ENCODE data around the gene TLE6. TPM values are rescaled to one million over a fixed set of nuclear protein-coding genes. Genes with fewer than 3 reads are reported as not detected.
A peak's percentile ranks its signal among the peaks of the same experiment; 100 is the strongest.

Gene TLE6
- total and polyA plus RNA-seq, 2 of the 13 experiments (the other 11 are each of a cell fraction or from before 2014, with no cell fraction given) = 0.24 to 5.5 TPM

DNA sequence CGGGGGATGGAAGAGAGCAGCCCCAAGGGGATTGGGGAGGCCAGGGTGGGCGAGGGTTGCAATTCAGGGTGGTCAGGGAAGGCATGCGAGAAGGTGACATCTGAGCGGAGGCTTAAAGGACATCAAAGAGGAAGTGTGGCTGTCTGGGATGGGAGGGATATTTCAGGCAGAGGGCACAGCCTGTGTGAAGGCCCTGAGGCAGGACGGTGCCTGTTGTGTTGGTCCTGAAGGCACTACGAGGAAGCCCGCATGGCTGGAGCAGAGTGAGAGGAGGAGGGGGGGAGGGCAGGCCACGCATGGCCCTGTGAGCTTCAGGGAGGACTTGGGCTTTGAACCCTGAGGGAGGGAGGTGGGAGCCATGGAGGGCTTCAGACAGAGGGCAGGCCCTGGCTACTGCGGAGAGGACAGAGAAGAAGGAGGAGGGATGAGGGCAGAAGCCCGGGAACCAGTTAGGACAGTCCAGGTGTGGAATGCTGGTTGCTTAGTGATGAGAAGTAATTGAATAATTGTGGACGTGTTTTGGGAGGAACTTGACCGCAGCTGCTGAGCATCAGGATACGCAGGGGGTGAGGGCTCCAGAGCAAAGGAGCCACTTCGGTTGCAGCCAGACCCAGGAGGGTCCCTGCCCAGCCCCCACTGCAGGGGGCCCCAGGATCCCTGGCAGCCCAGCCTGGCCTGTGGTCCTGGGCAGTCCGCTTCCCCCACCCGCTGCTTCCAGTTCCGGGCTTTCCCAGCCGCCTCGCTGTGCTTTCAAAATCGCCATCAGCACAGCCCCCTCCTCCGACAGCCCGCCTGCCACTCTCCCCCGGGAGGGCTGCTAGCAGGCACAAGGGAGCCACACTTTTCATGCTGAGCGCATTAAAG, 6.2 kb downstream of the TLE6 start (continued):
- TF ChIP-seq, protein P1, sequence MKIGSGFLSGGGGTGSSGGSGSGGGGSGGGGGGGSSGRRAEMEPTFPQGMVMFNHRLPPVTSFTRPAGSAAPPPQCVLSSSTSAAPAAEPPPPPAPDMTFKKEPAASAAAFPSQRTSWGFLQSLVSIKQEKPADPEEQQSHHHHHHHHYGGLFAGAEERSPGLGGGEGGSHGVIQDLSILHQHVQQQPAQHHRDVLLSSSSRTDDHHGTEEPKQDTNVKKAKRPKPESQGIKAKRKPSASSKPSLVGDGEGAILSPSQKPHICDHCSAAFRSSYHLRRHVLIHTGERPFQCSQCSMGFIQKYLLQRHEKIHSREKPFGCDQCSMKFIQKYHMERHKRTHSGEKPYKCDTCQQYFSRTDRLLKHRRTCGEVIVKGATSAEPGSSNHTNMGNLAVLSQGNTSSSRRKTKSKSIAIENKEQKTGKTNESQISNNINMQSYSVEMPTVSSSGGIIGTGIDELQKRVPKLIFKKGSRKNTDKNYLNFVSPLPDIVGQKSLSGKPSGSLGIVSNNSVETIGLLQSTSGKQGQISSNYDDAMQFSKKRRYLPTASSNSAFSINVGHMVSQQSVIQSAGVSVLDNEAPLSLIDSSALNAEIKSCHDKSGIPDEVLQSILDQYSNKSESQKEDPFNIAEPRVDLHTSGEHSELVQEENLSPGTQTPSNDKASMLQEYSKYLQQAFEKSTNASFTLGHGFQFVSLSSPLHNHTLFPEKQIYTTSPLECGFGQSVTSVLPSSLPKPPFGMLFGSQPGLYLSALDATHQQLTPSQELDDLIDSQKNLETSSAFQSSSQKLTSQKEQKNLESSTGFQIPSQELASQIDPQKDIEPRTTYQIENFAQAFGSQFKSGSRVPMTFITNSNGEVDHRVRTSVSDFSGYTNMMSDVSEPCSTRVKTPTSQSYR (CRISPR knock-in tag; IDR thresholded peaks at IDR 0.05; ENCODE audit: borderline replicate concordance) = 0 out of 2 replicates have a peak, but pooled peaks have one; percentile 14
- TF ChIP-seq, protein P2, sequence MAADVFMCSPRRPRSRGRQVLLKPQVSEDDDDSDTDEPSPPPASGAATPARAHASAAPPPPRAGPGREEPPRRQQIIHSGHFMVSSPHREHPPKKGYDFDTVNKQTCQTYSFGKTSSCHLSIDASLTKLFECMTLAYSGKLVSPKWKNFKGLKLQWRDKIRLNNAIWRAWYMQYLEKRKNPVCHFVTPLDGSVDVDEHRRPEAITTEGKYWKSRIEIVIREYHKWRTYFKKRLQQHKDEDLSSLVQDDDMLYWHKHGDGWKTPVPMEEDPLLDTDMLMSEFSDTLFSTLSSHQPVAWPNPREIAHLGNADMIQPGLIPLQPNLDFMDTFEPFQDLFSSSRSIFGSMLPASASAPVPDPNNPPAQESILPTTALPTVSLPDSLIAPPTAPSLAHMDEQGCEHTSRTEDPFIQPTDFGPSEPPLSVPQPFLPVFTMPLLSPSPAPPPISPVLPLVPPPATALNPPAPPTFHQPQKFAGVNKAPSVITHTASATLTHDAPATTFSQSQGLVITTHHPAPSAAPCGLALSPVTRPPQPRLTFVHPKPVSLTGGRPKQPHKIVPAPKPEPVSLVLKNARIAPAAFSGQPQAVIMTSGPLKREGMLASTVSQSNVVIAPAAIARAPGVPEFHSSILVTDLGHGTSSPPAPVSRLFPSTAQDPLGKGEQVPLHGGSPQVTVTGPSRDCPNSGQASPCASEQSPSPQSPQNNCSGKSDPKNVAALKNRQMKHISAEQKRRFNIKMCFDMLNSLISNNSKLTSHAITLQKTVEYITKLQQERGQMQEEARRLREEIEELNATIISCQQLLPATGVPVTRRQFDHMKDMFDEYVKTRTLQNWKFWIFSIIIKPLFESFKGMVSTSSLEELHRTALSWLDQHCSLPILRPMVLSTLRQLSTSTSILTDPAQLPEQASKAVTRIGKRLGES (CRISPR knock-in tag; IDR thresholded peaks at IDR 0.05; ENCODE audit: borderline replicate concordance) = no peak
- TF ChIP-seq NFE2L1 (CRISPR knock-in tag; IDR thresholded peaks at IDR 0.05; ENCODE audit: borderline replicate concordance) (no peak), SMYD3 (CRISPR knock-in tag; IDR thresholded peaks at IDR 0.05) (no peak), ZNF674 (CRISPR knock-in tag; IDR thresholded peaks at IDR 0.05; ENCODE audit: low read depth) (no peak), TCF7 (IDR thresholded peaks at IDR 0.05; ENCODE audit: low read depth) (no peak), ZNF224 (CRISPR knock-in tag; IDR thresholded peaks at IDR 0.05) (no peak), NCOA2 (CRISPR knock-in tag; IDR thresholded peaks at IDR 0.05) (no peak), KDM6A (CRISPR knock-in tag; IDR thresholded peaks at IDR 0.05; ENCODE audit: low read depth) (no peak), DMAP1 (CRISPR knock-in tag; IDR thresholded peaks at IDR 0.05) (no peak), ZNF143 (CRISPR knock-in tag; IDR thresholded peaks at IDR 0.05) (no peak), ZNF274 (CRISPR knock-in tag; IDR thresholded peaks at IDR 0.05) (no peak), MTA1 (CRISPR knock-in tag; IDR thresholded peaks at IDR 0.05; ENCODE audit: borderline replicate concordance) (no peak), MED1 (CRISPR knock-in tag; IDR thresholded peaks at IDR 0.05) (no peak), TARDBP (CRISPR knock-in tag; IDR thresholded peaks at IDR 0.05) (no peak), CEBPG (CRISPR knock-in tag; IDR thresholded peaks at IDR 0.05) (no peak), ZNF672 (CRISPR knock-in tag; IDR thresholded peaks at IDR 0.05) (no peak), FOXK2 (IDR thresholded peaks at IDR 0.05) (no peak)
- TF ChIP-seq, protein P3, sequence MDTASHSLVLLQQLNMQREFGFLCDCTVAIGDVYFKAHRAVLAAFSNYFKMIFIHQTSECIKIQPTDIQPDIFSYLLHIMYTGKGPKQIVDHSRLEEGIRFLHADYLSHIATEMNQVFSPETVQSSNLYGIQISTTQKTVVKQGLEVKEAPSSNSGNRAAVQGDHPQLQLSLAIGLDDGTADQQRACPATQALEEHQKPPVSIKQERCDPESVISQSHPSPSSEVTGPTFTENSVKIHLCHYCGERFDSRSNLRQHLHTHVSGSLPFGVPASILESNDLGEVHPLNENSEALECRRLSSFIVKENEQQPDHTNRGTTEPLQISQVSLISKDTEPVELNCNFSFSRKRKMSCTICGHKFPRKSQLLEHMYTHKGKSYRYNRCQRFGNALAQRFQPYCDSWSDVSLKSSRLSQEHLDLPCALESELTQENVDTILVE (CRISPR knock-in tag; IDR thresholded peaks at IDR 0.05) = no peak
- TF ChIP-seq, protein P4, sequence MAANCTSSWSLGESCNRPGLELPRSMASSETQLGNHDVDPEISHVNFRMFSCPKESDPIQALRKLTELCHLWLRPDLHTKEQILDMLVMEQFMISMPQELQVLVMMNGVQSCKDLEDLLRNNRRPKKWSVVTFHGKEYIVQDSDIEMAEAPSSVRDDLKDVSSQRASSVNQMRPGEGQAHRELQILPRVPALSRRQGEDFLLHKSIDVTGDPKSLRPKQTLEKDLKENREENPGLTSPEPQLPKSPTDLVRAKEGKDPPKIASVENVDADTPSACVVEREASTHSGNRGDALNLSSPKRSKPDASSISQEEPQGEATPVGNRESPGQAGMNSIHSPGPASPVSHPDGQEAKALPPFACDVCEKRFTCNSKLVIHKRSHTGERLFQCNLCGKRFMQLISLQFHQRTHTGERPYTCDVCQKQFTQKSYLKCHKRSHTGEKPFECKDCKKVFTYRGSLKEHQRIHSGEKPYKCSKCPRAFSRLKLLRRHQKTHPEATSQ (CRISPR knock-in tag; IDR thresholded peaks at IDR 0.05; ENCODE audit: borderline replicate concordance) = no peak
- TF ChIP-seq, protein P5, sequence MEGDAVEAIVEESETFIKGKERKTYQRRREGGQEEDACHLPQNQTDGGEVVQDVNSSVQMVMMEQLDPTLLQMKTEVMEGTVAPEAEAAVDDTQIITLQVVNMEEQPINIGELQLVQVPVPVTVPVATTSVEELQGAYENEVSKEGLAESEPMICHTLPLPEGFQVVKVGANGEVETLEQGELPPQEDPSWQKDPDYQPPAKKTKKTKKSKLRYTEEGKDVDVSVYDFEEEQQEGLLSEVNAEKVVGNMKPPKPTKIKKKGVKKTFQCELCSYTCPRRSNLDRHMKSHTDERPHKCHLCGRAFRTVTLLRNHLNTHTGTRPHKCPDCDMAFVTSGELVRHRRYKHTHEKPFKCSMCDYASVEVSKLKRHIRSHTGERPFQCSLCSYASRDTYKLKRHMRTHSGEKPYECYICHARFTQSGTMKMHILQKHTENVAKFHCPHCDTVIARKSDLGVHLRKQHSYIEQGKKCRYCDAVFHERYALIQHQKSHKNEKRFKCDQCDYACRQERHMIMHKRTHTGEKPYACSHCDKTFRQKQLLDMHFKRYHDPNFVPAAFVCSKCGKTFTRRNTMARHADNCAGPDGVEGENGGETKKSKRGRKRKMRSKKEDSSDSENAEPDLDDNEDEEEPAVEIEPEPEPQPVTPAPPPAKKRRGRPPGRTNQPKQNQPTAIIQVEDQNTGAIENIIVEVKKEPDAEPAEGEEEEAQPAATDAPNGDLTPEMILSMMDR (CRISPR knock-in tag; IDR thresholded peaks at IDR 0.05) = peak; percentile 12; the same call in 1 of the 2 replicates

Measured in HepG2 (cell line).